ENCODE results near the gene HYAL1.

Gene HYAL1

GRCh38 chr3:50260027-50260941, 43.1 kb downstream of the HYAL1 start:
- no peak for DNase-seq (ENCODE audit: low read depth)

GRCh38 chr3:50259432-50260026, 43.8 kb downstream of the HYAL1 start:
- no peak for DNase-seq (ENCODE audit: low read depth)

DNA sequence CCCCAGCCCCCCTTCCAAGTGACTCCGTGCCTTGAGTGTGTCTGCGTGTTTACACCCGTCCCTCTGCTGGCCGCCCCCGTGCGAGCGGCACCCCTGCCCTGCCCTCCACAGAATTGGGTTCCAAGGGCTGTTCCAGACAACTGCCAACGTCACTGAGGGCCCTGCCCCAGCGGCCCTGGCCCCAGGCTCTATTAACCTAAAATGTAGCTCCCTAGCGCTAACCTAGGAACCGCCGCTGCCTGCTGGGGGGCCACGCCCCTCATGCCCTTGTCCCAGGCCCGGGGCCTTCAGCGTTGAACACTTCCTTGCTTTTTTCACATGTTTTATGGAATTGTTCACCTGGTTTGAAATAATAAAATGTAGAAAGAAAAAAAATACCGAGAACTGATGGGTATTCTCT, 44.4 kb downstream of the HYAL1 start:
- no peak for DNase-seq (ENCODE audit: low read depth)

DNA sequence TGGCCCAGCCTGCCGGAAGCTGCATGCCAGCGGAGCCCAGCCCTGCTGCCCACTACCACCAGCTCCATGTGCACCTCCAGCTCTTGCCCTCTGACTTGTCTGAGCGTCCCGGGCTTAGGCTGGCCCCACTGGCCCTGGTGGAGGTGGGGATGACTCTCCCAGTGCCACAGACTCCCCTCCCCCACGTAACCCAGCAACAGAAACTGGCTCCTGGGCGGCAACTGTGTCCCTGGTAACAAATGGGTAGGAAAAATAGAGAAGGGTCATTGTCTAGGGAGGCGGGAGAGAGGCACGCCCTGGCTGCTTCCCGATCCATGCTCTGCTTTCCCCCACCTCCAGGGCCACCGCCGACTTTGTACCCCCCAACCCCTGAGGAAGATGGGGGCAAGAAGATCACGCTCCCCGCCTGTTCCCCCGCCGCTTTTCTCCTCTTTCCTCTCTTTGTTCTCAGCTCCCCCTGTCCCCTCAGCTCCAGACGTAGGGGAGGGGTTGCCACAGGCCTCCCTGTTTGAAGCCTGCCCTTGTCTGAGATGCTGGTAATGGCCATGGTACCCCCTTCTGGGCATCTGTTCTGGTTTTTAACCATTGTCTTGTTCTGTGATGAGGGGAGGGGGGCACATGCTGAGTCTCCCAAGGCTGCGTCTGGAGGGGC, 45.2 kb downstream of the HYAL1 start:
- no peak for DNase-seq (ENCODE audit: low read depth)

DNA sequence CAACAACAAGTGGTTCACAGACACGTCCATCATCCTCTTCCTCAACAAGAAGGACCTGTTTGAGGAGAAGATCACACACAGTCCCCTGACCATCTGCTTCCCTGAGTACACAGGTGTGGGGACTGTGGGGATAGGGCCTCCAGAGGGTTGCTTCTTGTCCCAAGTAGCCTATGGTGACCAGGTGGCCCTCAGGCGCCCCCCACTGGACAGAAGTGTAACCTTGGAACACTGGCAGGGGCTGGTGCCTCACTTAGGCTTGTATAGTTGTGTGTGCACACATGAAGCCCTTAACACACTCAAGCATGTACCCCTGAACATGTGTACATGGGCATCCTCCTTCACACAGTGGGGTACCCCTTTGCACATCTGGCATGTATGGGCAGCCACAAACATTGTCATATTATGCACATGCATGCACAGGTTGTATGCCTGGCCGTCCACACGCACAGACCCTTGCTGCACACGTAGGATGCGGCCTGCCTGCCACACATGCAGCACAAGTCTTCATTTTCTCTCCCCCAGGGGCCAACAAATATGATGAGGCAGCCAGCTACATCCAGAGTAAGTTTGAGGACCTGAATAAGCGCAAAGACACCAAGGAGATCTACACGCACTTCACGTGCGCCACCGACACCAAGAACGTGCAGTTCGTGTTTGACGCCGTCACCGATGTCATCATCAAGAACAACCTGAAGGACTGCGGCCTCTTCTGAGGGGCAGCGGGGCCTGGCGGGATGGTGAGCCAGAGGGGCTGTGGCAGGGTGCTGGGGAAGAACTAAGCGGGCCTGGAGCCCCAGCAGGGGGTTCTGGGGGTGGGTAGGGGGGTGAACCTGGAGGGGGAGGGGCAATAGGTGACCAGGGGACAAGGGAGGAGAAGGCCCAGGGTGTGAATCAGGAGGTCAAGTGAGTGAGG, 46.1 kb downstream of the HYAL1 start:
- DNase-seq (ENCODE audit: low read depth), result no peak

- DNase-seq (ENCODE audit: low read depth), result no peak
Observed at GRCh38 chr3:50255251-50255615, 48.1 kb downstream of the HYAL1 start.

DNA sequence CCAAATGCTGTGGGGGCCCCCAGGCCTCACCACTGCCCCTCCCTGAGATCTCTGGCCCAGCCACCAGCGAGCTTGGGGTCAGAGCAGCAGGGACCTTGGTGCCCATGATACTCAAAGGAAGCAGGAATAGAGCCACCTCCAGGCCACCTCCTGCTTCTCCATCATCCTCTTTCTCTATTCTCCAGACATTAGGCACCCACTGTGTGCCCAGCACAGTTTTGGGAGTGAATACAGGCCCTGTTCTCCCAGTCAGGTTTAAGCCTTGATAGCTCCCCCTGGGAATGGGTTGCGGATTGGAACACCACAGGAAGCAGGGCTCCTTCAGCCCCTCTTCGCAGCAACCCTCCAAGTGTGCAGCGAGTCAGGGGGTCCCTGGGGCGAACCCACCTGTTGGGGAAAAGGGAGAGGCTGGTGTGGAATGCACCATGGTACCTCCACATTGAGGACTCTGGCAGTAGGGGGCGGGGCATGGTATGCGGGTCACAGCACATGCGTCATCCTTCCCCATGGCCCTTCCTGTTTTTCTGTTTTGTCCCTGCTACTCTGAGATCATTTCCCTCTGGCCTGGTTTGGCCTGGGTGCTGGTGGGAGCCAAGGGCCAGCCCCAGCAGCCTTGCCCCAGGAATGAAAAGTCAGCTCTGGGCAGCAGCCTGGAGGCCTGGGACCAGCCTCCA, 48.7 kb downstream of the HYAL1 start:
- no peak for DNase-seq (ENCODE audit: low read depth)

GRCh38 chr3:50251220-50251619, 52.2 kb downstream of the HYAL1 start:
- DNase-seq (ENCODE audit: low read depth), result no peak

- DNase-seq (ENCODE audit: low read depth), result no peak
Observed at GRCh38 chr3:50250514-50250913, 52.9 kb downstream of the HYAL1 start.

Data from HS-5 (cell line).